Fibroblast of lung (primary cell): ENCODE measurements around the gene ATG7.

ENCODE experiments used
- CTCF ChIP-seq, 2 donors: IDR thresholded peaks in 1 of 2; conservative IDR thresholded peaks in 1 of 2; 1 replicate in 1 of 2; 2 replicates in 1 of 2; pipeline ENCODE4 v1.5.1; 2011 to 2012; ENCODE audit warnings: low read length in 2 of 2, control low read depth in 1 of 2, inconsistent platforms in 1 of 2, low read depth in 1 of 2, mild to moderate bottlenecking in 1 of 2
- EZH2 ChIP-seq: IDR thresholded peaks from 2 replicates; pipeline ENCODE4 v1.5.1; 2012; ENCODE audit warnings: low read length, control low read depth, mild to moderate bottlenecking; ENCODE audit errors: missing control alignments

- TF ChIP-seq CTCF (conservative IDR thresholded peaks at IDR 0.05 in 1 of 2, IDR thresholded peaks at IDR 0.05 in 1 of 2; ENCODE audit: low read depth in 1 of 2, low read length in 2 of 2) (no peak), EZH2 (no peak)
Measured at GRCh38 chr3:11431319-11431718, 159.1 kb downstream of the ATG7 start.
